NCI-H1436 treated with DMSO at 0.1 percent for 48 hours (cell line): ENCODE measurements around the gene SIK2.
A peak's percentile ranks its signal among the peaks of the same experiment; 100 is the strongest.

Experiments
- DNase-seq: peaks from one replicate; lab custom pipeline; 2025; lab: John Stamatoyannopoulos, UW

Gene SIK2

GRCh38 chr11:111582163-111582562 is 20.1 kb upstream of the SIK2 start:
- DNase-seq: no peak

DNA sequence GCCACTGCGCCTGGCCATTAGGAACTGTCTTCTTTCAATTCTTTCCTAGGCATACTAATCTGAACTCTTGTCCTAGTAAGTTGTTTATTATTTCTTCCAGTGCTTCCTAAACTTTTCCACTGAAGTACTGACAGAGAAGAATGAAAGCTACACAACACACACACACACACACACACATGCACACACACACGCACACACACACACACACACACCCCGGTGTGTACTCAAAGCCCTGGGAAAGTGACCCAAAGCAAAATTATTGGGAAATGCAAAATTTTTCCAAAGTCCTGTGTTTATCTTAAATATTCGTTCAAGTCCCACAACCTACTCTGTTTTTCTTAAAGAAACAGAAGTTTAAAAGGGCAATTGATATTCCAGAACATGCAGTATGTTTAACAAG is 19.4 kb upstream of the SIK2 start:
- no peak for DNase-seq

- no peak for DNase-seq
These were observed 16.9 kb upstream of the SIK2 start for GRCh38 chr11:111585371-111585770.

- DNase-seq: peak; percentile 38
These were observed 15.8 kb upstream of the SIK2 start for GRCh38 chr11:111586388-111586831.

DNA sequence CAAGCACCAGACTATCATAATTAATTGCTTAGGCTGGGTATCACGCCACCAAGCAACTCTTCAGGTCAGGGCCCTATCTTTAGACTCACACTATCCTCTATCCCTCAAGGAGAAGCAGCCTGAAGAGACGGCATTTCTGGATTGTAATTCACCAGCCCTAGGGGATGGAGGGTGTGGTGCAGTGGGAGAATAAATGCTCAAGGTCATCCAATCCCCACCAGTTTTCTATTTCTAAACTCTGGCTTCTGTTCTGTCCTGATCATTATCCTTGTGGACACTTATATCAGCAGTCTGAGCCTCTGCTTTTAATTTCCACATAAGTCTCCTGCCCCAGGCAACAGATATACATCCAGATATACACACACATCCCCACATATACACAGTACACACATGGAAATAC is 13.1 kb upstream of the SIK2 start:
- no peak for DNase-seq

GRCh38 chr11:111589886-111590499 is 12.3 kb upstream of the SIK2 start:
- DNase-seq: no peak

GRCh38 chr11:111591187-111591960 is 10.9 kb upstream of the SIK2 start:
- DNase-seq: no peak

GRCh38 chr11:111592491-111592890 is 9.8 kb upstream of the SIK2 start:
- DNase-seq: no peak

- DNase-seq: no peak
These were observed 5.9 kb upstream of the SIK2 start for GRCh38 chr11:111596319-111596718.

DNA sequence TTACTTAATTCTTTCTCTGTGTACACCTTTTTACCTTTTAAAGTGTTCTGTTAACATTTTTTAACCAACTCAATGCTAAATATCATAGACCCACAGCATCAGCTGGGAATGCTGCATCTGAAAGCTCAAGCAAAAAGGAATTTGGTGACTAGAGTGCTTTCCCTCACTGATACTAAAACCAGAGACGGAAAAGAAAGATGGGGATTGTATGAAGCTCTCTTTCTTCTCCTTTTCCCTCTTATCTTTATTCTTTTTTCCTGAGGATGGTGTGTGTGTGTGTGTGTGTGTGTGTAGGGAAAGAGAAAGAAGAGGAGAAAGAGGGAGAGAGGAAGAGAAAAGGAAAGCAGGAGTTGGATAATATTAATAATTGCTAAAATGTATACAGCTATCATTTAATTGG is 4.1 kb upstream of the SIK2 start:
- no peak for DNase-seq

DNA sequence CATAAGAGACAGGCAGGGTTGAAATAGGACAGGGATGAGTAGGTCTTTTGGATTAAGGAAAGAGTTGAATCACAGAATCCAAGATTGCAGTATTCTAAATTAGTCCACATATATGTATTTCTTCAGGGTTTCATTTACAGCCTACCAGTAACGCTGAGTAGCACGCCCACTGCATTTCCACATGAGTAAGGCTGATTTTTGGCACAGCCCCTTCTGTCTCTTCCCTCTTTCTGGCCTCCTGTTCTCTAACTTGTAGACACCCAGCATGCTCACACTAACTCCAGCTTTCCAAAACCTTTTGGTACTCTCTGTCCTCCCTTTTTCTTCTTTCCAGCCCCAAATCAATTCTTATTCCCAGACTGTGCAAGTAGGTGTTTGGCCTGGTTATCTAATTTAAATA is 3.7 kb upstream of the SIK2 start:
- no peak for DNase-seq

GRCh38 chr11:111601636-111601978 is 642 bp upstream of the SIK2 start:
- no peak for DNase-seq

- no peak for DNase-seq
These were observed 789 bp downstream of the SIK2 start for GRCh38 chr11:111602865-111603610.

GRCh38 chr11:111603611-111604130 is 1.4 kb downstream of the SIK2 start:
- no peak for DNase-seq

DNA sequence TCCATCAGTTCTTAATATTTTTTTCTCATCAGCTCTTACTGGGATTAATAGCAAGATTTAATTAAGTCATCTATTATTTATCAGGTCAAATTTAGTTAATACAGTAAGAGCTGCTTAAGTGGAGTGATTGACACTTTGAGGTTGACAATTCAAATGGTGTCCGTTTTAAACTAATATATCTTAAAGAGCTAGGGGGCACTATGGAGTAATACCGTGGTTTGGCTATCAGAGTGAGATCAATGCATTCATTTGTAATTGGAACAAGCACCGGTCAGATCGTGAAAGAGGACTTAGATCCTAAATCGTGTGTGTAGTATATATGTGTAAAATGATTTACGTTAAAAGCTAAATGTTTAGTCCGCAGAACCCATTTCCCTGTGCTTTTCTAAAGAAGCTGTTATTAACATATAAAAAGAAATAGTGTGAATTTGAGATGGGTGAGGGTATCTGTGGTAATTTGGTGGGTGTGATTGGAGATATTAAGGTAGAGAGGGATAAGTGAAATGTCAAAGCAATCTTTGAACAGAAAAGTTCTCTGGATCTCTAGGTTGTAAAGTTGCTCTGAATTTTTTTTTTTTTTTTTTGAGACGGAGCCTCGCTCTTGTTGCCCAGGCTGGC is 2.3 kb downstream of the SIK2 start:
- DNase-seq: peak; percentile 21

DNA sequence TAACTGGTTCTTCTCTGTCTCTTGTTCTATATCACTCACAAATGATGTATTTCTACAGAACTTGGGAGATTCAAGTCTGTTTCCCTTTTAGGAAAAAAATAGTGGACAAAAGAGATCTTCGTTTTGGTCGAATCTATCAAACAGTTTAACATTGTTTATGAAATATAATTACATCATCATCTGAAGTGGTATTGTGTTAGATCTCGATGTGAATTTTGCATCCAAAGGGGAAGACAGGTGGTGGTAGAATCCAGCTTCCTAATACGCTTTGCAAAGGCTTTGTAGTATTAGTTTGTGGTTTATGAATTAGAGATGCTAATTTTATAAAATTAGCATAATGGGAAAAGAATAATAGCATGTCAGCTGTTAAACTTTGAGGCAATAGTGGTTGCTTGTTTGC is 3.4 kb downstream of the SIK2 start:
- no peak for DNase-seq

DNA sequence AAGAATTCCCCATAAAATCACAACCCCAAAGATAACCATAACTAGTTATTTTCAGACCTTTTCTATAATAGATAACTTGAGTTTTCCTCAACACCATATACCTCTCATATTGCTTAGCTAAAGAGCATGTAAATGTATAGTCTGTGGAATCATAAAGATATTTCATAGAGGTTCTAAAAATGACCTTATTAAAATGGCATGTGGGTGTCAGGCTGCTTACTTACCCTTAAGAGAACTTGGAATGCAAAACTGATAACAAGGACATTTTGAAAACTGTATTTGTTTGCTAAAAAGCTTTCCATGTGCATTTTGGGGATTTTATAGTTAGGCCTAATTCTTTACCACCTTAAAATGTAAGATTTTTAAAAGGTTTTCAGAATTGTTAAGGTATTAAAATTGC is 4.7 kb downstream of the SIK2 start:
- DNase-seq: no peak

GRCh38 chr11:111607751-111608150 is 5.5 kb downstream of the SIK2 start:
- no peak for DNase-seq

- DNase-seq: no peak
These were observed 10.0 kb downstream of the SIK2 start for GRCh38 chr11:111612224-111612623.

GRCh38 chr11:111617286-111617685 is 15.0 kb downstream of the SIK2 start:
- no peak for DNase-seq

DNA sequence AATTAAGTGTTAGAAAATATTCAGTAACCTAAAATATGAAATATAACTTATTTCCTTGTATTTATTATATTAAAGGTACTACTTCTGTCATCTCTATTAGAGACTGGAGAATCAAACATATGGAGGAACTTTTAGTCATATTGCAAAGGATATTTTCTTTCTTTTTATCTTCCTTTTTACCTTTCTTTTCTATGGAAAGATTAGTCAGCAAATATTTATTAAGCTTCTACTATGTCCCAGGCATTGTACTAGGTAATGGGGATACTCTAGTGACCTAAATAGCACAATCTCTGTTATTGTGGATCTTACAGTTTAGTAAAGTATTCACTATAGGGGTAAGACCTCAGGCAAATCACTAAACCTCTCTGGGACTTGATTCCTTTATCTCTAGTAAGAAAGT is 18.3 kb downstream of the SIK2 start:
- DNase-seq: no peak

GRCh38 chr11:111623527-111624030 is 21.3 kb downstream of the SIK2 start:
- no peak for DNase-seq
